Activated CD8-positive, alpha-beta memory T cell treated with anti-CD3 and anti-CD28 coated beads, Interleukin-2, amount 10 ng/mL, durations not matched to agents 7 days and 5 days (primary cell): Measurements from ENCODE around the gene ATRN. TPM values are rescaled to one million over a fixed set of nuclear protein-coding genes. Genes with fewer than 3 reads are reported as not detected.
A peak's percentile ranks its signal among the peaks of the same experiment; 100 is the strongest.

Experiments
- ATAC-seq: fragments of 150-1000 bp; cut with Tn5 transposase; one replicate; pipeline ENCODE4 v1.10.0; 2021; ENCODE audit warnings: moderate library complexity
- CTCF ChIA-PET: fragments of 350-600 bp; sonication (Branson Sonifier 250); formaldehyde crosslinking; loops from one replicate; lab custom pipeline; 2021; ENCODE audit warnings: antibody characterized with exemption; lab: Charles Lee
- DNase-seq: peaks from one replicate; pipeline ENCODE4 v3.0.0-alpha.2; 2020
- H3K27ac Mint-ChIP-seq: one replicate; pipeline ENCODE4 v1.8.0; 2021; ENCODE audit warnings: mild to moderate bottlenecking, mixed read lengths
- H3K27me3 Mint-ChIP-seq: one replicate; pipeline ENCODE4 v1.8.0; 2021; ENCODE audit warnings: mixed read lengths
- H3K36me3 Mint-ChIP-seq: one replicate; pipeline ENCODE4 v1.8.0; 2021; ENCODE audit warnings: mild to moderate bottlenecking, mixed read lengths
- H3K4me1 Mint-ChIP-seq: one replicate; pipeline ENCODE4 v1.8.0; 2021; ENCODE audit warnings: mixed read lengths
- H3K4me3 Mint-ChIP-seq: one replicate; pipeline ENCODE4 v1.8.0; 2021; ENCODE audit warnings: mild to moderate bottlenecking, moderate library complexity, mixed read lengths
- H3K9me3 Mint-ChIP-seq: one replicate; pipeline ENCODE4 v1.8.0; 2022; ENCODE audit warnings: low read depth, mixed read lengths
- total RNA-seq, 2 experiments: library from RNA; stranded (reverse); gene quantifications; one replicate each; pipeline ENCODE4 v1.2.3, GENCODE V29; 2021

Gene ATRN
- total RNA-seq, 2 experiments from 2014 or later = 8.1 to 9.0 TPM

DNA sequence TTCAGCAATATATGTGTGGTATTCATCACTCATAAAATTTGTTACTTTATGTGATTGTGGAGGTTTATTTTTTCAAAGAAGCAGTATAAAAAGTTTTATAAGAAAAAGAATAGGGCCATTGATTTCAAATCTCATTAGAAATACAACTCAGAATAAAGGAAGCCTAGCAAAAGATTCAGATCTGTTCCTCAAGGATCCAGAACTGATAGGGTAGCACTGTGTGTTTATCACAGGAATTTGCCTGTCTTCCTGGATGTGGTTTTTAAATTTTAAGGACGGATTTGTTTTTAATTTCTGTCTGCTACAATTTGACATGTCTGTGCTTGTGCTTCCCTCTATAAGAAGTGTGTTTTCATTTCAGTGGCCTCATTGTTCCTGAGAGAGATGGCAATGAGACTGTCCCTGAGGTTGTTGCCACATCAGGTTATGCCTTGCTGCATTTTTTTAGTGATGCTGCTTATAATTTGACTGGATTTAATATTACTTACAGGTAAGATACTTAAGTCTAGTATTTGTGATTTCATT lies 74.6 kb downstream of the ATRN start:
- ATAC-seq (no peak), DNase-seq (no peak)
- Mint-ChIP-seq H3K27ac (no peak overlapping the region), H3K27me3 (no peaks in the 10 kb centered on the region), H3K9me3 (no peaks in the 10 kb centered on the region), H3K36me3 (no peaks in the 10 kb centered on the region), H3K4me3 (no peak overlapping the region), H3K4me1 (no peaks in the 10 kb centered on the region)
- CTCF ChIA-PET = no interaction called here

DNA sequence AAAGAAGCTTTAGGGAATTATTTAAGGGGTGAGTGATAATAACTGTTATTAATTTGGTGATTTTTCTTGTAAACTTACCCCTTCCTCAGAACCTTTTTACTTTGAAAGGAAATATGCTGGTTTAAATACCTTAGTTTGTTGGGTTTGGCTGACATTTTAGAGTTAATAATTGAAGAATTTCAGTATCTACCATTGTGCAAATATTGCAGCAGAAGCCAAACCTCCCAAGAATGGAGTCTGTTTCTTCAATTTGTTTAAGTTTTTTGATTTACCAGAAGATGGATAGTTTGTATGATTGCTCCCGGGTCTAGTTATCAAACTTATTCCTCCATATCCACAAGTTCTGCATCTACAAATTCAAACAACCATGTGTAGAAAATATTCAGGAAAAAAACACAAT lies 77.1 kb downstream of the ATRN start:
- Mint-ChIP-seq H3K27me3 (no peaks in the 10 kb centered on the region), H3K36me3 (no peaks in the 10 kb centered on the region), H3K4me1 (peaks cover 3% of the 10 kb centered on the region), H3K9me3 (no peaks in the 10 kb centered on the region), H3K27ac (no peak overlapping the region), H3K4me3 (no peak overlapping the region)
- DNase-seq (no peak), ATAC-seq (no peak)
- CTCF ChIA-PET = interaction anchor here (1.8 kb wide), 1 partner anchor 15 kb away, joined by 7 read pairs; no protein-coding TSS in a partner anchor

DNA sequence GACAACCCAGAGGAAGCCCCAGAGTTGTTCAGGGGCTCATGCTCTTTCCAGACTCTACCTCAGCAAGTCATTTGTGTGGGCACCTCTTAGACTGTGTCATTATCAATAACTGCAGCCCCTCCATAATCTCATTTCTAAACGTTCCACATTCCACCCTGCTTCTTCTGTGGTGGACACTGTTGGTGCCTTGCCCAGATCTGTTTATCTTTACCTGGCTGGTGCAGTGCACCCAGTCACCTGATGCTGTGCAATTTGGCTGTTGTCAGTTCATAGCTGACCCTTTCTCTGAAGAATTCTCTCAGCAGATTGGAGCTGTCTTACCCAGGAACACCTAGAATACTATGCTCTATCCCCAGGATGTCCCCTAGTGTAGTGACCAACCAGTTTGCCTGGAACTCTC lies 80.0 kb downstream of the ATRN start:
- no peak for ATAC-seq
- Mint-ChIP-seq H3K4me1 (peaks cover 5% of the 10 kb centered on the region), H3K27ac (no peak overlapping the region), H3K27me3 (no peaks in the 10 kb centered on the region), H3K36me3 (peaks cover 1% of the 10 kb centered on the region), H3K9me3 (no peaks in the 10 kb centered on the region), H3K4me3 (no peak overlapping the region)
- no peak for DNase-seq
- CTCF ChIA-PET = interaction anchor here (2.7 kb wide), 1 partner anchor 12 kb away, joined by 9 read pairs; no protein-coding TSS in a partner anchor

DNA sequence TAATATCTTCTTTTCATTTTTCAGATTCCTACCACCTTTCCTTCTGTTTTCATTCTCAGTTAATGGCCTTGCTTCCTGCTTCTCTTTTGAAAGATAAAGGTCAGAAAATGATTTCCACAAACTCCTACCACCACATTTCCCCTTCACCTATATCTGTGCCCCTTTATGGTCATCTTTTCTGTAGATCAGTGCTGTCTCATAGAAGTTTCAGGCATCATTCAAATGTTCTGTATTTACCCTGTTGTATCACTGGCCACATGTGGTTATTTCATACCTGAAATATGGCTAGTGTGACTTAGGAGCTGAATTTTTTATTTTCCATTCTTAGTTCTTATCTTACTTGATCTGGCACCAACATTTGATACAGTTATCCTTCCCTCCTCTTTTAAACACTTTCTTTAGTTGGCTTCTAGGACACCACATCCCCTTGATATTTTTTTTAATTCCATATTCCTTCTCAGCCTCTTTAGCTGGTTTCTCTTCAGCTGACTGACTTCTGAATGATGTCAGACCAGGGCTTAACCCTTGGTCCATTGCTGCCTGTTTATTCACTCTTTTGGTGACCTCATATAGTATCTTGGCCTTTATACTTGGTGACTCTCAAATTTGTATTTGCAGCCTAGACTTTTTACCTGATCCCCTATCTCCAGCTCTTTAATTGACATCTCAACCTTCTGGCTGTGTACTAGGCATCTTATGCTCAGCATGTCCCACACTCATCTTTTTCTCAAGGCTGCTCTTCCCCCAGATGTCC lies 81.0 kb downstream of the ATRN start:
- H3K9me3 Mint-ChIP-seq = no peaks in the 10 kb centered on the region
- DNase-seq = no peak
- H3K27ac Mint-ChIP-seq = no peak overlapping the region
- no peak for ATAC-seq
- H3K4me3 Mint-ChIP-seq = no peak overlapping the region
- H3K36me3 Mint-ChIP-seq = peaks cover 1% of the 10 kb centered on the region
- H3K4me1 Mint-ChIP-seq = peaks cover 5% of the 10 kb centered on the region
- CTCF ChIA-PET = interaction anchor here (2.7 kb wide), 1 partner anchor 11 kb away, joined by 9 read pairs; no protein-coding TSS in a partner anchor
- no peaks in the 10 kb centered on the region for H3K27me3 Mint-ChIP-seq

DNA sequence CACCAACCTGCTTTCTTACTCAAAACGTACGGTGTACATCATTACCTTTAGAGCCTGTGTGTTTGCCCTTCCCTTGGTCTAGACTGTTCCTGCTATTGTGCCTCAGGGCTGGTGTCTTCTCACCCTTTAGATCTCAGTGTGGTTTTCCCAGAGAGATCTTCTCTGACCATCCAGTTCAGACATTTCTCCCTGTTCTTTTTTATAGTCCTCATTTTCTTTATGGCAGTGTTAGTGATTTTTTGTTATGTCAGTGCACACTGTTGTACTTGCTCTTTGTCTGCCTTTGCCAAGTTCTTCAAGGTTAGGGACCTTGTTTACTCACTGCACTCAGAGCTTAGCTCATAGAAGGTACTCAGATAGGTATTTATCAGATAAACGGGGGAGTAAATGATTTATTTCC lies 82.8 kb downstream of the ATRN start:
- Mint-ChIP-seq H3K4me1 (peaks cover 5% of the 10 kb centered on the region), H3K36me3 (peaks cover 1% of the 10 kb centered on the region), H3K4me3 (no peak overlapping the region), H3K9me3 (no peaks in the 10 kb centered on the region), H3K27me3 (no peaks in the 10 kb centered on the region), H3K27ac (no peak overlapping the region)
- DNase-seq (no peak), ATAC-seq (no peak)
- CTCF ChIA-PET = no interaction called here

DNA sequence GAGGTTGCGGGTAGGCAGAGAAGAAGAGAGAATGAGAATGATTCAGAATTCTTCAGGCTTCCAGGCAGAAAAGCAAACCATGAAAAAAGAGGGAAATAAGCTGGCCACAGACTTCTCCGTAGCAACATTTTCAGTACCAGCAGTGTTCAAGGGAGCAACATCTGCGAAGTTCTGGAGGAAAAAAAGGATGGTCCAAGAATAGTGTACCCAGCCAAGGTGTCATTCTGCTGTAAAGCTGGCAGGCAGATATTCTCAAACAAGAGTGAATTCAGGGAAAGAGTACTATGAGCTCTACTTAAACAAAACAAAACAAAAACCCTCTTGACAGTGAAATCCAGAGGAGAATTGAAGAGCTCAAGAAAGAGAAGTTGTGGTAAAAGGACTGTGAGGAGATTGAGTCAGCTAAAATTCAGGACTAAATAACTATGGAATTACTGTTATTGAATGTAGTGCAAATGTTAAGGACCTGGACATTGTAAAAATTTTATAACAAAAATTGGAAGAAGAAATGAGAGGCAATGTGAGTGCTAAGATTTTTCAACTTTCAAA lies 86.5 kb downstream of the ATRN start:
- Mint-ChIP-seq H3K9me3 (no peaks in the 10 kb centered on the region), H3K4me3 (no peak overlapping the region), H3K36me3 (peaks cover 3% of the 10 kb centered on the region), H3K27ac (no peak overlapping the region), H3K4me1 (peaks cover 2% of the 10 kb centered on the region), H3K27me3 (no peaks in the 10 kb centered on the region)
- no peak for DNase-seq
- CTCF ChIA-PET = interaction anchor here (0.6 to 3.1 kb wide), 4 partner anchors 10 to 257 kb away, joined by 3 to 8 read pairs (median 3); no protein-coding TSS in a partner anchor
- ATAC-seq = no peak

DNA sequence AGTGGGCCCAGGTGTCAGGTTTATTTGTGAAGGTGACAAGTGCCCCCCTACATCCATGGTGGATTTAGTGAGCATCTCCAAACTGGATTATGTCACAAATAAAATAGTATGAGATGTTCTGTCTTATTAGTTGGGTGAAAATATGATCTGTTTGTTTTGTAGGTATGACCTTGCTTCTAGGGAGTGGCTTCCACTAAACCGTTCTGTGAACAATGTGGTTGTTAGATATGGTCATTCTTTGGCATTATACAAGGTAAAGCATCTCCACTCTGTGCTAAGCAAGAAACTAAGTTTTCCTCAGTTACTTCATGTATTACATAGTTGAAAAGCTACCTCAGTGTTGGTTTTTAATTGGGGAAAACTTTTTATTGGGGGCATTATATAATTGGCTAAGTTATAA lies 88.4 kb downstream of the ATRN start:
- DNase-seq = no peak
- Mint-ChIP-seq H3K36me3 (peaks cover 3% of the 10 kb centered on the region), H3K9me3 (no peaks in the 10 kb centered on the region), H3K27me3 (no peaks in the 10 kb centered on the region), H3K4me1 (peaks cover 2% of the 10 kb centered on the region), H3K27ac (no peak overlapping the region), H3K4me3 (no peak overlapping the region)
- no peak for ATAC-seq
- CTCF ChIA-PET = interaction anchor here (2.2 to 3.1 kb wide), 2 partner anchors 117 to 152 kb away, joined by 8 to 10 read pairs; no protein-coding TSS in a partner anchor

DNA sequence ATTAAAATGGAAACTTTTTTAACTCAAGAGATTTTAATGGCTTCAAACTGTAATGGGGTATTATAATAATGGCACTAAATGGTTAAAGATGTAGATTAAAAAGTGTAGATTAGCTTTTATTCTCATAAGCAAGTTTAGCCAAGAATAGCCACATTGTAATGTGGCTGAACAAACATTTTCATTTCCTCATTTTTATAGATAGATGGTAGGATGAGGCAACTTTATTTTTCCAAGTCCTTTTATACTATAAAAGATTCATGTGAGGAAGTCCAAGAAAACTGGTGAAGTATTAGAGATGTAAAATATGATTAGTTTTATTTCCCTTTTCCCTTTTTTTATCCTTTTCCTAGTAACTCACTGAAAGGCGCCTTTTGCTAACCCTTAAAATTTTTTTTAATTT lies 88.8 kb downstream of the ATRN start:
- Mint-ChIP-seq H3K4me3 (no peak overlapping the region), H3K27ac (no peak overlapping the region), H3K36me3 (peaks cover 3% of the 10 kb centered on the region), H3K4me1 (peaks cover 2% of the 10 kb centered on the region), H3K9me3 (no peaks in the 10 kb centered on the region), H3K27me3 (no peaks in the 10 kb centered on the region)
- DNase-seq = no peak
- CTCF ChIA-PET = interaction anchor here (1.1 to 2.2 kb wide), 2 partner anchors 117 to 151 kb away, joined by 3 to 10 read pairs; no protein-coding TSS in a partner anchor
- no peak for ATAC-seq

DNA sequence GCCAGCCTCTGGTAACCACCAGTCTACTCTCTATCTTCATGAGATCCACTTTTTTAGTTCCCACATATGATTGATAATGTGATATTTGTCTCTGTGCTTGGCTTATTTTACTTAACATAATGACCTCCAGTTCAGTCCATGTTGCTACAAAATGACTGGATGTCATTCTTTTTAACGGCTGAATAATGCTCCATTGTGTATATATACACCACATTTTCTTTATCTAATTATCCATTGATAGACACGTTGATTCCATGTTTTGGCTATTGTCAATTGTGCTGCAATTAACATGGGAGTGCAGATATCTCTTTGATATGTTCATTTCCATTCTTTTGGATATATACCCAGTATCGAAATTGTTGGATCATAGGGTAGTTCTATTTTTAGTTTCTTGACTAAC lies 89.3 kb downstream of the ATRN start:
- no peak overlapping the region for H3K27ac Mint-ChIP-seq
- H3K36me3 Mint-ChIP-seq = peaks cover 2% of the 10 kb centered on the region
- CTCF ChIA-PET = interaction anchor here (1.1 to 2.2 kb wide), 2 partner anchors 116 to 151 kb away, joined by 3 to 10 read pairs; no protein-coding TSS in a partner anchor
- no peak overlapping the region for H3K4me3 Mint-ChIP-seq
- DNase-seq = no peak
- ATAC-seq = no peak
- H3K27me3 Mint-ChIP-seq = no peaks in the 10 kb centered on the region
- H3K4me1 Mint-ChIP-seq = peaks cover 1% of the 10 kb centered on the region
- no peaks in the 10 kb centered on the region for H3K9me3 Mint-ChIP-seq

DNA sequence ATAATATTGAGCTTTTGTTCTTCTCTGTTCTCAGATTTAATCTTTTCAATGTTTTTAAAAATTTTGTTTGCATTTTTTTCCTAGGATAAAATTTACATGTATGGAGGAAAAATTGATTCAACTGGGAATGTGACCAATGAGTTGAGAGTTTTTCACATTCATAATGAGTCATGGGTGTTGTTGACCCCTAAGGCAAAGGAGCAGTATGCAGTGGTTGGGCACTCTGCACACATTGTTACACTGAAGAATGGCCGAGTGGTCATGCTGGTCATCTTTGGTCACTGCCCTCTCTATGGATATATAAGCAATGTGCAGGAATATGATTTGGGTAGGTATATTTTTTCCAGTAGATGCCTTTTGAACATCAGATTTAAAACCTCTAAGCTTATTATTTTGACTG lies 89.8 kb downstream of the ATRN start:
- no peaks in the 10 kb centered on the region for H3K4me1 Mint-ChIP-seq
- no peak overlapping the region for H3K4me3 Mint-ChIP-seq
- H3K36me3 Mint-ChIP-seq = peaks cover 2% of the 10 kb centered on the region
- CTCF ChIA-PET = interaction anchor here (0.6 to 1.1 kb wide), 2 partner anchors 150 to 151 kb away, joined by 3 read pairs; no protein-coding TSS in a partner anchor
- DNase-seq (no peak), ATAC-seq (no peak)
- H3K9me3 Mint-ChIP-seq = no peaks in the 10 kb centered on the region
- H3K27ac Mint-ChIP-seq = no peak overlapping the region
- no peaks in the 10 kb centered on the region for H3K27me3 Mint-ChIP-seq

DNA sequence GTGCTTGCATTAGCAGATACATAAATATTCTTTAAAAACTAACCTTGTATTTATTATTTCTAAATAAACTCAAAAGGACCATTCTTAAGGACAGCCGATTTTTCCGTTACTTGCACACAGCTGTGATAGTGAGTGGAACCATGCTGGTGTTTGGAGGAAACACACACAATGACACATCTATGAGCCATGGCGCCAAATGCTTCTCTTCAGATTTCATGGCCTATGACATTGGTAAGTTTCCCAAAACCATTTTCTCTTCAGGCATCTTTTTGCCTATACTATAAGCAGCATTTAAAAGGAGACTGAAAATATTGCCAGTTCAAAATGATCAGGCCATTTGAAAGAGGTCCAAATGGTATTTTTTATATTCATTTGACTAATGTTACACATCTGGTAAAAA lies 92.3 kb downstream of the ATRN start:
- Mint-ChIP-seq H3K36me3 (peaks cover 2% of the 10 kb centered on the region), H3K4me3 (no peak overlapping the region), H3K9me3 (no peaks in the 10 kb centered on the region), H3K27me3 (no peaks in the 10 kb centered on the region), H3K27ac (no peak overlapping the region), H3K4me1 (no peaks in the 10 kb centered on the region)
- ATAC-seq (no peak), DNase-seq (no peak)
- CTCF ChIA-PET = interaction anchor here (0.6 to 3.8 kb wide), 27 partner anchors 8 to 287 kb away, joined by 3 to 42 read pairs (median 5); partner anchors contain the start of genes ADISSP and SIGLEC1

DNA sequence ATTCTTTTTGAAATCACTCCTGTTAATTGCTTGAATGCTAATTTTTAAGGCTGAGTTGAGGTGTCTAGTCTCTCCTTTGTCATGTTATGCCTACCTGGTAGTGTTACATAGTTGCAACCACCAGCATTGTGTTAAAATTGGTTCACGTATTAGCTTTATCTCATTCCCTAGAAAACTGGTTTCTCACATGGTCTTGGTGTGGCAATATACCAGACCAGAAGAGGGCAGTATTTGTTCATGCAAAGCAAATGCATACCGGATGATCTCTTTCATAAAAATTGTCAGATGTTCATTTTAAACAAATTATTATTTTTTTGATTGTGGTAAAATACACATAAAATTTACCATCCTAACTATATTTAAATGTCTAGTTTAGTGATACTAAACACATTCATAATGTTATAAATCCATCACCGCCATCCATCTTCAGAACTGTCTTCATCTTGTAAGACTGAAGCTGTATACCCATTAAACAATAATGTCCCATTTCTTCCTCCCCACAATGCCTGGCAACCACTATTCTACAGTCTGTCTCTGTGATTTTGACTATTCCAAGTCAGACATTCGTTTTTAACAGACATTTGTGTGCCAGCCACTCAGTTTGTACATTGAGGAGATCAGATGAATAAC lies 92.8 kb downstream of the ATRN start:
- peaks cover 2% of the 10 kb centered on the region for H3K36me3 Mint-ChIP-seq
- no peak overlapping the region for H3K27ac Mint-ChIP-seq
- no peaks in the 10 kb centered on the region for H3K27me3 Mint-ChIP-seq
- no peak overlapping the region for H3K4me3 Mint-ChIP-seq
- CTCF ChIA-PET = interaction anchor here (0.6 to 3.8 kb wide), 27 partner anchors 8 to 287 kb away, joined by 3 to 42 read pairs (median 5); partner anchors contain the start of genes ADISSP and SIGLEC1
- H3K4me1 Mint-ChIP-seq = no peaks in the 10 kb centered on the region
- DNase-seq (no peak), ATAC-seq (peak; percentile 47)
- H3K9me3 Mint-ChIP-seq = no peaks in the 10 kb centered on the region

DNA sequence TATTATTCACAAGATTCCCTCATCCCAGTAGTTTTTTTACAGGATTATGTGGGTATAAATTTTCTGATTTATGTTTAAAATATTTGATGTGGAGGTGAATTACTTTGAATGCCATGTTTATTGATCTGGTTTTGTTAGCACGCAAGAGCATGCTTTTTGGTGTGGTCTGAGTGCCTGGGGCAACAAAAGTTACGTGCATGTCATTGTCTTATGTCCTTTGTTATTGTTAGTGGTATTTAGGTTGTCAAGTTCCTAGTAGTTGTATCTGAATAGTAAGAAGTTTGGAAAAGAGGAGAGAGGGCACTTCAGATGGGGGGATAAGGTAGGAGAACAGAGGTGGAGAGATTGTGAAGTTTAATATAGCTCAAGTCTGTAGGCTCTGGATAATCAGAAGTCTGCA lies 95.0 kb downstream of the ATRN start:
- ATAC-seq = no peak
- CTCF ChIA-PET = interaction anchor here (0.5 kb wide), 1 partner anchor 126 kb away, joined by 3 read pairs; no protein-coding TSS in a partner anchor
- no peaks in the 10 kb centered on the region for H3K4me1 Mint-ChIP-seq
- no peaks in the 10 kb centered on the region for H3K27me3 Mint-ChIP-seq
- no peak overlapping the region for H3K4me3 Mint-ChIP-seq
- no peaks in the 10 kb centered on the region for H3K36me3 Mint-ChIP-seq
- no peak overlapping the region for H3K27ac Mint-ChIP-seq
- DNase-seq = no peak
- no peaks in the 10 kb centered on the region for H3K9me3 Mint-ChIP-seq
